Suprapubic skin (tissue), 4 donors: ENCODE results near the gene SLC36A4.

Source experiments
- CTCF ChIP-seq, 2 donors: fragments of 200-600 bp in 1 of 2; fragments of 450-650 bp in 1 of 2; sonication (generic) in 1 of 2; IDR thresholded peaks; one replicate each; pipeline ENCODE4 v1.5.1; 2016 to 2019; ENCODE audit warnings: antibody characterized with exemption in 2 of 2, mild to moderate bottlenecking in 1 of 2, moderate library complexity in 1 of 2
- EP300 ChIP-seq: sonication (generic); formaldehyde crosslinking; IDR thresholded peaks from one replicate; pipeline ENCODE4 v1.6.1; 2017; ENCODE audit warnings: antibody characterized with exemption
- POLR2A ChIP-seq, 2 donors: fragments of 450-650 bp; IDR thresholded peaks; one replicate each; pipeline ENCODE4 v1.6.1; 2017; ENCODE audit warnings: antibody characterized with exemption in 2 of 2, mild to moderate bottlenecking in 2 of 2, moderate library complexity in 2 of 2
- POLR2AphosphoS5 ChIP-seq, 3 donors: sonication (generic); formaldehyde crosslinking; IDR thresholded peaks; one replicate each; pipeline ENCODE4 v1.6.1; 2017; ENCODE audit warnings: antibody characterized with exemption in 3 of 3

GRCh38 chr11:93169143-93169542 is 28.6 kb downstream of the SLC36A4 start:
- TF ChIP-seq POLR2A (IDR thresholded peaks at IDR 0.05): no peak
- TF ChIP-seq CTCF (IDR thresholded peaks at IDR 0.05): no peak
- TF ChIP-seq EP300: no peak
- no peak for TF ChIP-seq POLR2AphosphoS5 (IDR thresholded peaks at IDR 0.05)
